HepG2 (cell line): ENCODE data around the gene FOXRED2. TPM values are rescaled to one million over a fixed set of nuclear protein-coding genes. Genes with fewer than 3 reads are reported as not detected.

Experiments
- AGO1 ChIP-seq: fragments of 200-400 bp; formaldehyde crosslinking; IDR thresholded peaks from 2 replicates; pipeline ENCODE4 v1.6.1; 2017; ENCODE audit warnings: mild to moderate bottlenecking, low read depth, low read length, moderate library complexity; ENCODE audit not compliant: poor library complexity, severe bottlenecking
- BORCS8-MEF2B ChIP-seq: sonication (generic); formaldehyde crosslinking; IDR thresholded peaks from 2 replicates; pipeline ENCODE4 v1.8.0; 2022; ENCODE audit warnings: mild to moderate bottlenecking, missing genetic modification reagents
- GABPB1 ChIP-seq: IDR thresholded peaks from 2 replicates; pipeline ENCODE4 v1.6.1; 2016; ENCODE audit warnings: mild to moderate bottlenecking, missing genetic modification reagents, moderate library complexity, missing compliant biosample characterization
- HOXD1 ChIP-seq: sonication (generic); formaldehyde crosslinking; IDR thresholded peaks from 2 replicates; pipeline ENCODE4 v1.5.0; 2020; ENCODE audit warnings: missing genetic modification reagents
- MED1 ChIP-seq: sonication (generic); formaldehyde crosslinking; IDR thresholded peaks from 2 replicates; pipeline ENCODE4 v1.4.0; 2020; ENCODE audit warnings: missing genetic modification reagents
- NFKB2 ChIP-seq: sonication (generic); formaldehyde crosslinking; IDR thresholded peaks from 2 replicates; pipeline ENCODE4 v1.4.0; 2020; ENCODE audit warnings: missing genetic modification reagents, borderline replicate concordance
- NFYB ChIP-seq: sonication (generic); formaldehyde crosslinking; IDR thresholded peaks from 2 replicates; pipeline ENCODE4 v1.4.0; 2020; ENCODE audit warnings: missing genetic modification reagents
- SUZ12 ChIP-seq: fragments of 150-350 bp; IDR thresholded peaks from 2 replicates; pipeline ENCODE4 v1.6.1; 2014; ENCODE audit warnings: low read depth, low read length
- TCF7L2 ChIP-seq: IDR thresholded peaks from 2 replicates; pipeline ENCODE4 v1.6.1; 2011; ENCODE audit warnings: mild to moderate bottlenecking, low read depth, low read length, moderate library complexity
- TSC22D2 ChIP-seq: sonication (generic); formaldehyde crosslinking; IDR thresholded peaks from 2 replicates; pipeline ENCODE4 v1.5.1; 2020; ENCODE audit warnings: missing genetic modification reagents, mild to moderate bottlenecking, borderline replicate concordance
- ZIK1 ChIP-seq: sonication (generic); formaldehyde crosslinking; IDR thresholded peaks from 2 replicates; pipeline ENCODE4 v1.5.0; 2020; ENCODE audit warnings: mild to moderate bottlenecking, low read depth, missing genetic modification reagents, borderline replicate concordance
- ZNF773 ChIP-seq: sonication (generic); formaldehyde crosslinking; IDR thresholded peaks from 2 replicates; pipeline ENCODE4 v1.4.0; 2020; ENCODE audit warnings: missing genetic modification reagents, borderline replicate concordance
- ZSCAN9 ChIP-seq: IDR thresholded peaks from 2 replicates; pipeline ENCODE4 v1.6.1; 2016; ENCODE audit warnings: borderline replicate concordance
- polyA plus RNA-seq, 8 experiments: library from polyadenylated mRNA; depleted of rRNA in 3 of 8; stranded (reverse) in 7 of 8; unstranded in 1 of 8; fragments of >200 nt; fragmentation: Illumina TruSeq in 4 of 8; extraction: Trizol in 4 of 8; gene quantifications; 2 replicates each; pipeline versions ENCODE4 v1.2.1 to v1.2.3, GENCODE V29; 2011 to 2016; ENCODE audit warnings: low read depth in 4 of 8, missing spikeins in 1 of 8, mixed read lengths in 1 of 8; ENCODE audit not compliant: insufficient read depth in 1 of 8
- total RNA-seq, 5 experiments: library from RNA; depleted of rRNA; stranded (reverse); fragments of >200 nt; fragmentation: Illumina TruSeq; extraction: Trizol; gene quantifications; 2 replicates each; pipeline ENCODE4 v1.2.3, GENCODE V29; 2016; ENCODE audit warnings: low read depth in 1 of 5
- TF ChIP-seq, protein P1 (sequence below): sonication (generic); formaldehyde crosslinking; IDR thresholded peaks from 2 replicates; pipeline ENCODE4 v1.4.0; 2020; ENCODE audit warnings: mild to moderate bottlenecking, missing genetic modification reagents
- TF ChIP-seq, protein P2 (sequence below): IDR thresholded peaks from 2 replicates; pipeline ENCODE4 v1.4.0; 2020; ENCODE audit warnings: mild to moderate bottlenecking, missing genetic modification reagents
- TF ChIP-seq, protein P3 (sequence below): sonication (generic); formaldehyde crosslinking; IDR thresholded peaks from 2 replicates; pipeline ENCODE4 v1.4.0; 2020; ENCODE audit warnings: mild to moderate bottlenecking, missing genetic modification reagents

The FOXRED2 gene
- total and polyA plus RNA-seq, 2 of the 13 experiments (the other 11 are each of a cell fraction or from before 2014, with no cell fraction given): 9.3 to 28.1 TPM

DNA sequence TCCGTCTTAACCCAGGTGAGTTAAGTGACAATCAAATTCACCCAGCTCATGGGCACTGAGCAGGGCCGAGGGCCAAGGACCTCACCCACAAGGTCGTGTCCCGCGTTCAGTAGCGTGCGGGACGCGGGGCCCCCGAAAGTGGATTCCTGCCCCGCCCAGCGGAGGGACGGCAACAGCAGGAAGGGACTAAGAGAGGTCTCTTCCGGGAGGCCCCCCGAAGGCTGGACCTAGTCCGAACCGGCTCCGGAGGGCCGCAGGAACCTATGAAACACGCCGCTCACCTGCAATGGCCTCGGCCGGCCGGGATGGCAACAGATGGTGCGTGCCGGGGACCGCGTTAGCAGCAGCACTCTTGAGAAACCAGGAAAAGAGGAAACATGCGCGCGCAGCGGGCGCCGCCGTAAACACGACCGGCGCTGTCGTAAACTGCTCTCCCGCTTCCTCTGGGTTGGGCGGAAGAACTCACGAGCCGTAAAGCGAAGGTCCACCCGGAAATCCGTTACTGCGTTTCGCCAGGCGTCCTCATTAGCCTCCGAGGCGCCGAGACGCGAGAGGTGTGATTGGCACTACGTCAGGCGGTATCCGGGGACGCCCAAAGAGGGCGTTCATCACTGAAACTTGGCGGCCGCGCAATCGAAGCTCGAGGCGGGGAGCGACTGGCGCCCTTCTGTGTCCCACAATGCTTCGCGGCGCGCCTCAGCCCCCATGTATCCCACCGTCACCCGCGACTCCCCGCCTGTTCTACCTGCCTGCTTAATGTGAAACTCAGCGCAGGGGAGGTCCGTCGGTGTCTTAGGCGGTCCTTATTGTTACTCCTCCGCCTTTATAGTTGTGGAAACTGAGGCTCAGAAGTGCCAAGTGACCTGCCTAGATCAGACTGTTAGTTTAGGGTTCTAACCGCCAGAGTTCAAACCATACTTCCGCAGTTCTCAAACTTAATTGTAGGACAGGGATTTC, 22.2 kb upstream of the FOXRED2 start, which contains the start of gene EIF3D (continued):
- TF ChIP-seq, protein P1, sequence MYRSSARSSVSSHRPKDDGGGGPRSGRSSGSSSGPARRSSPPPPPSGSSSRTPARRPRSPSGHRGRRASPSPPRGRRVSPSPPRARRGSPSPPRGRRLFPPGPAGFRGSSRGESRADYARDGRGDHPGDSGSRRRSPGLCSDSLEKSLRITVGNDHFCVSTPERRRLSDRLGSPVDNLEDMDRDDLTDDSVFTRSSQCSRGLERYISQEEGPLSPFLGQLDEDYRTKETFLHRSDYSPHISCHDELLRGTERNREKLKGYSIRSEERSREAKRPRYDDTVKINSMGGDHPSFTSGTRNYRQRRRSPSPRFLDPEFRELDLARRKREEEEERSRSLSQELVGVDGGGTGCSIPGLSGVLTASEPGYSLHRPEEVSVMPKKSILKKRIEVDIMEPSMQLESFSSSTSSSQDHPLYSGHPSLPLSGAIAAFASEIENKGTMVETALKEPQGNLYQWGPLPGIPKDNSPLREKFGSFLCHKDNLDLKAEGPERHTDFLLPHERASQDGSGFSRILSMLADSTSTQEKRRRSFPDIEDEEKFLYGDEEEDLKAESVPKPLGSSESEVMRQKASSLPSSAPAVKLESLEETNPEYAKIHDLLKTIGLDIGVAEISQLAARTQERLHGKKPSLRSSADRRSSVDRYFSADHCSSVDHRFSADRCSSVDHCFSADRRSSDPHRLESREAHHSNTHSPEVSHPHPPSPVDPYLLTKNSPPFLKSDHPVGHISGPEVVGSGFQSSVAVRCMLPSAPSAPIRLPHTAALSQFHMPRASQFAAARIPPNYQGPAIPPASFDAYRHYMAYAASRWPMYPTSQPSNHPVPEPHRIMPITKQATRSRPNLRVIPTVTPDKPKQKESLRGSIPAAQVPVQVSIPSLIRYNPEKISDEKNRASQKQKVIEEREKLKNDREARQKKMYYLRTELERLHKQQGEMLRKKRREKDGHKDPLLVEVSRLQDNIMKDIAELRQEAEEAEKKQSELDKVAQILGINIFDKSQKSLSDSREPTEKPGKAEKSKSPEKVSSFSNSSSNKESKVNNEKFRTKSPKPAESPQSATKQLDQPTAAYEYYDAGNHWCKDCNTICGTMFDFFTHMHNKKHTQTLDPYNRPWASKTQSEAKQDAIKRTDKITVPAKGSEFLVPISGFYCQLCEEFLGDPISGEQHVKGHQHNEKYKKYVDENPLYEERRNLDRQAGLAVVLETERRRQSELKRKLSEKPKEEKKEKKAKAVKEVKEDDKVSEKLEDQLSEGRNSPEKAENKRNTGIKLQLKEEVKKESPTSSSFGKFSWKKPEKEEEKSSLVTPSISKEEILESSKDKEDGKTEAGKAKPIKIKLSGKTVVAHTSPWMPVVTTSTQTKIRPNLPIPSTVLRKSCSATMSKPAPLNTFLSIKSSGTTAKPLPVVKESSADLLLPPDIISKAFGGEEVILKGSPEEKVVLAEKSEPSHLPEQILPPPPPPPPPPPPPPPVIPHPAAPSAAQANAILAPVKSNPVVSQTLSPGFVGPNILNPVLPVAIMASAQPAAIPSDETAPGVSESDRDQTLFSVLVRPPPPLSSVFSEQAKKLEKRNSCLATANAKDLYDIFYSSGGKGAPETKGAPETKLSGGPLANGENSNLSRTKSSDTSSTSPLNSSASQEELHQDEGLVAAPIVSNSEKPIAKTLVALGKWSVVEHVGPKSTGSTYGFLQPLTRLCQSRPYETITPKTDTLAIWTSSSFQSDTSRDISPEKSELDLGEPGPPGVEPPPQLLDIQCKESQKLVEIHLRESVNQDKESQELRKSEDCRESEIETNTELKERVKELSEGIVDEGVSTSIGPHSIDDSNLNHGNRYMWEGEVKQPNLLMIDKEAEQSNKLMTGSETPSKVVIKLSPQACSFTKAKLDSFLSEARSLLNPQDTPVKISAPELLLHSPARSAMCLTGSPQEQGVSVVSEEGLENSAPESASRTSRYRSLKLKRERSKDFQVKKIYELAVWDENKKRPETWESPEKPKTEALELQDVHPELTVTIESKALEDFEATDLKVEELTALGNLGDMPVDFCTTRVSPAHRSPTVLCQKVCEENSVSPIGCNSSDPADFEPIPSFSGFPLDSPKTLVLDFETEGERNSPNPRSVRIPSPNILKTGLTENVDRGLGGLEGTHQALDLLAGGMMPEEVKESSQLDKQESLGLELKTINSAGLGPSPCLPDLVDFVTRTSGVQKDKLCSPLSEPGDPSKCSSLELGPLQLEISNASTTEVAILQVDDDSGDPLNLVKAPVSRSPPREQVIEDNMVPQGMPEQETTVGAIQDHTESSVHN (CRISPR knock-in tag): 0 out of 2 replicates have a peak, but pooled peaks have one; percentile 26
- TF ChIP-seq ZNF773 (CRISPR knock-in tag) (peak; percentile 31; the same call in 1 of the 2 replicates), GABPB1 (peak; percentile 99), MED1 (CRISPR knock-in tag) (peak; percentile 76), ZSCAN9 (CRISPR knock-in tag) (peak; percentile 48; the same call in 1 of the 2 replicates), AGO1 (peak; percentile 71), SUZ12 (peak; percentile 37; the same call in 1 of the 2 replicates), BORCS8-MEF2B (peak; percentile 31), HOXD1 (0 out of 2 replicates have a peak, but pooled peaks have one; percentile 19), ZIK1 (CRISPR knock-in tag) (no peak; the same call in 1 of the 2 replicates), NFYB (CRISPR knock-in tag) (peak; percentile 90), TSC22D2 (CRISPR knock-in tag) (0 out of 2 replicates have a peak, but pooled peaks have one; percentile 15), NFKB2 (CRISPR knock-in tag) (peak; percentile 78; the same call in 1 of the 2 replicates), TCF7L2 (no peak)
- TF ChIP-seq, protein P2, sequence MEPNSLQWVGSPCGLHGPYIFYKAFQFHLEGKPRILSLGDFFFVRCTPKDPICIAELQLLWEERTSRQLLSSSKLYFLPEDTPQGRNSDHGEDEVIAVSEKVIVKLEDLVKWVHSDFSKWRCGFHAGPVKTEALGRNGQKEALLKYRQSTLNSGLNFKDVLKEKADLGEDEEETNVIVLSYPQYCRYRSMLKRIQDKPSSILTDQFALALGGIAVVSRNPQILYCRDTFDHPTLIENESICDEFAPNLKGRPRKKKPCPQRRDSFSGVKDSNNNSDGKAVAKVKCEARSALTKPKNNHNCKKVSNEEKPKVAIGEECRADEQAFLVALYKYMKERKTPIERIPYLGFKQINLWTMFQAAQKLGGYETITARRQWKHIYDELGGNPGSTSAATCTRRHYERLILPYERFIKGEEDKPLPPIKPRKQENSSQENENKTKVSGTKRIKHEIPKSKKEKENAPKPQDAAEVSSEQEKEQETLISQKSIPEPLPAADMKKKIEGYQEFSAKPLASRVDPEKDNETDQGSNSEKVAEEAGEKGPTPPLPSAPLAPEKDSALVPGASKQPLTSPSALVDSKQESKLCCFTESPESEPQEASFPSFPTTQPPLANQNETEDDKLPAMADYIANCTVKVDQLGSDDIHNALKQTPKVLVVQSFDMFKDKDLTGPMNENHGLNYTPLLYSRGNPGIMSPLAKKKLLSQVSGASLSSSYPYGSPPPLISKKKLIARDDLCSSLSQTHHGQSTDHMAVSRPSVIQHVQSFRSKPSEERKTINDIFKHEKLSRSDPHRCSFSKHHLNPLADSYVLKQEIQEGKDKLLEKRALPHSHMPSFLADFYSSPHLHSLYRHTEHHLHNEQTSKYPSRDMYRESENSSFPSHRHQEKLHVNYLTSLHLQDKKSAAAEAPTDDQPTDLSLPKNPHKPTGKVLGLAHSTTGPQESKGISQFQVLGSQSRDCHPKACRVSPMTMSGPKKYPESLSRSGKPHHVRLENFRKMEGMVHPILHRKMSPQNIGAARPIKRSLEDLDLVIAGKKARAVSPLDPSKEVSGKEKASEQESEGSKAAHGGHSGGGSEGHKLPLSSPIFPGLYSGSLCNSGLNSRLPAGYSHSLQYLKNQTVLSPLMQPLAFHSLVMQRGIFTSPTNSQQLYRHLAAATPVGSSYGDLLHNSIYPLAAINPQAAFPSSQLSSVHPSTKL: peak; percentile 52; the same call in 1 of the 2 replicates
- TF ChIP-seq, protein P3, sequence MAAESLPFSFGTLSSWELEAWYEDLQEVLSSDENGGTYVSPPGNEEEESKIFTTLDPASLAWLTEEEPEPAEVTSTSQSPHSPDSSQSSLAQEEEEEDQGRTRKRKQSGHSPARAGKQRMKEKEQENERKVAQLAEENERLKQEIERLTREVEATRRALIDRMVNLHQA (CRISPR knock-in tag): no peak
